ENCODE results near the gene GRM8.

DNA sequence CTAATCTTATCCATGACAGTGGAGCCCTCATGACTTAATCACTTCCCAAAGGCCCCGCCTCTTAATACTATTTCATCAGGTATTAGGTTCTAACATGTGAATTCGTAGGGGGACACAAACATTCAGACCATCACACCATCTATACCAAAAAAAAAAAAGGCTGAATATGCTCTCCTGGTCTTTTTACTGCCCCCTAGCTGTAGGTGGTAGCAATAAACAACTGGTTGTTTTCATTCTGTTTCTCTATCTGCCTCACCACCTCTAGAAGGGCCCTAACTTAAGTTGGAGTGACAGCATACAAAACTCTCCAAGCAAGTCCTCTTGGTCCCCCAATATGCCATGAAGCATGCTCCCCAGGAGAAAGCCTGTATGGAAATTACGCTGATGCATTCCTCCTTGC is 94.1 kb downstream of the GRM8 start:
- TF ChIP-seq CTCF (IDR thresholded peaks at IDR 0.05; ENCODE audit: low read length), result peak; percentile 88
- TF ChIP-seq EZH2 (IDR thresholded peaks at IDR 0.05; ENCODE audit: borderline replicate concordance, low read length), result no peak
